GM23338 (cell line): ENCODE measurements around the gene STK33. TPM values are rescaled to one million over a fixed set of nuclear protein-coding genes. Genes with fewer than 3 reads are reported as not detected.

Experiments
- ATAC-seq: fragments of 200-7000 bp; cut with Tn5 transposase; 3 replicates; pipeline ENCODE4 v1.9.1; 2020
- DNase-seq: peaks from one replicate; pipeline ENCODE4 v3.0.0-alpha.2; 2015; ENCODE audit warnings: low spot score
- H2AFZ ChIP-seq: fragments of 200-600 bp; sonication (generic); 2 replicates; pipeline ENCODE4 v1.8.0; 2016; ENCODE audit warnings: antibody characterized with exemption, mild to moderate bottlenecking, moderate library complexity
- H3F3A ChIP-seq: fragments of 200-600 bp; sonication (generic); replicated peaks from 2 replicates; pipeline ENCODE4 v1.8.0; 2017; ENCODE audit warnings: antibody characterized with exemption, mixed run types, low read depth
- H3K27ac ChIP-seq: fragments of 200-600 bp; sonication (generic); 2 replicates; pipeline ENCODE4 v1.6.1; 2016; ENCODE audit warnings: low read depth
- H3K27me3 ChIP-seq: fragments of 200-600 bp; sonication (generic); 2 replicates; pipeline ENCODE4 v1.8.0; 2016; ENCODE audit warnings: mild to moderate bottlenecking, mixed run types, moderate library complexity; ENCODE audit not compliant: insufficient read depth
- H3K36me3 ChIP-seq: fragments of 200-600 bp; sonication (generic); 2 replicates; pipeline ENCODE4 v1.8.0; 2016; ENCODE audit warnings: mild to moderate bottlenecking; ENCODE audit not compliant: insufficient read depth
- H3K4me1 ChIP-seq: fragments of 200-600 bp; sonication (generic); 2 replicates; pipeline ENCODE4 v1.8.0; 2016; ENCODE audit warnings: mild to moderate bottlenecking, moderate library complexity; ENCODE audit not compliant: insufficient read depth
- H3K4me2 ChIP-seq: fragments of 200-600 bp; sonication (generic); 2 replicates; pipeline ENCODE4 v1.7.1; 2017; ENCODE audit warnings: mixed run types
- H3K4me3 ChIP-seq: fragments of 200-600 bp; sonication (generic); 2 replicates; pipeline ENCODE4 v1.6.1; 2016; ENCODE audit warnings: mixed run types
- H3K79me2 ChIP-seq: fragments of 200-600 bp; sonication (generic); replicated peaks from 2 replicates; pipeline ENCODE4 v1.8.0; 2017; ENCODE audit warnings: mild to moderate bottlenecking; ENCODE audit not compliant: insufficient read depth
- H3K9me2 ChIP-seq: fragments of 200-600 bp; sonication (generic); 2 replicates; pipeline ENCODE4 v1.8.0; 2017; ENCODE audit not compliant: insufficient read depth
- H4K20me1 ChIP-seq: fragments of 200-600 bp; sonication (generic); replicated peaks from 2 replicates; pipeline ENCODE4 v1.8.0; 2017; ENCODE audit warnings: mild to moderate bottlenecking; ENCODE audit not compliant: insufficient read depth
- H3K27ac Mint-ChIP-seq: 2 replicates; pipeline ENCODE4 v1.8.0; 2020; ENCODE audit warnings: inconsistent platforms, mild to moderate bottlenecking, moderate library complexity, mixed read lengths
- H3K27me3 Mint-ChIP-seq: 3 replicates; pipeline ENCODE4 v1.8.0; 2022; ENCODE audit warnings: low read depth, mild to moderate bottlenecking, moderate library complexity, mixed read lengths, inconsistent platforms; ENCODE audit not compliant: insufficient read depth, poor library complexity
- H3K36me3 Mint-ChIP-seq: 3 replicates; pipeline ENCODE4 v1.8.0; 2021; ENCODE audit warnings: low read depth, mild to moderate bottlenecking, inconsistent platforms, moderate library complexity, mixed read lengths
- H3K4me1 Mint-ChIP-seq: 3 replicates; pipeline ENCODE4 v1.8.0; 2020; ENCODE audit warnings: mild to moderate bottlenecking, inconsistent platforms, mixed read lengths
- H3K4me3 Mint-ChIP-seq: 3 replicates; pipeline ENCODE4 v1.8.0; 2021; ENCODE audit warnings: moderate library complexity, mild to moderate bottlenecking, inconsistent platforms, mixed read lengths
- H3K9me3 Mint-ChIP-seq: 3 replicates; pipeline ENCODE4 v1.8.0; 2020; ENCODE audit warnings: moderate library complexity, mild to moderate bottlenecking, inconsistent platforms, mixed read lengths
- CREB1 ChIP-seq: fragments of 250-450 bp; sonication (Bioruptor Pico); IDR thresholded peaks from 2 replicates; pipeline ENCODE4 v1.5.0; 2020; ENCODE audit warnings: low read depth, mild to moderate bottlenecking, moderate library complexity
- CTCF ChIP-seq, 2 experiments: fragments of 200-600 bp in 1 of 2; sonication (generic) in 1 of 2; conservative IDR thresholded peaks; 2 replicates each; pipeline versions ENCODE4 v1.5.1 to v1.6.1; 2016 to 2017; ENCODE audit warnings: antibody characterized with exemption in 2 of 2, low read depth in 2 of 2, mild to moderate bottlenecking in 2 of 2, moderate library complexity in 1 of 2
- ETS1 ChIP-seq: IDR thresholded peaks from 2 replicates; pipeline ENCODE4 v1.6.1; 2016; ENCODE audit warnings: antibody characterized with exemption
- EZH2 ChIP-seq: fragments of 200-600 bp; sonication (generic); IDR thresholded peaks from one replicate; pipeline ENCODE4 v1.8.0; 2017; ENCODE audit warnings: antibody characterized with exemption, mild to moderate bottlenecking, low read depth; ENCODE audit not compliant: unreplicated experiment
- EZH2phosphoT487 ChIP-seq: fragments of 200-600 bp; sonication (generic); IDR thresholded peaks from one replicate; pipeline ENCODE4 v1.8.1; 2018; ENCODE audit warnings: antibody characterized with exemption; ENCODE audit not compliant: unreplicated experiment
- NANOG ChIP-seq: IDR thresholded peaks from 2 replicates; pipeline ENCODE4 v1.6.1; 2016; ENCODE audit warnings: antibody characterized with exemption, borderline replicate concordance
- POLR2AphosphoS5 ChIP-seq: IDR thresholded peaks from 2 replicates; pipeline ENCODE4 v1.6.1; 2016; ENCODE audit warnings: antibody characterized with exemption, low read depth
- REST ChIP-seq: IDR thresholded peaks from one replicate; pipeline ENCODE4 v1.6.1; 2018; ENCODE audit warnings: antibody characterized with exemption; ENCODE audit not compliant: unreplicated experiment
- ZNF114 ChIP-seq: fragments of 250-450 bp; sonication (Bioruptor Pico); IDR thresholded peaks from 2 replicates; pipeline ENCODE4 v1.5.0; 2020; ENCODE audit warnings: mild to moderate bottlenecking, moderate library complexity
- ZNF331 ChIP-seq: fragments of 250-450 bp; sonication (Bioruptor Pico); IDR thresholded peaks from 2 replicates; pipeline ENCODE4 v1.5.0; 2020; ENCODE audit warnings: low read depth, mild to moderate bottlenecking, moderate library complexity
- polyA plus RNA-seq: library from polyadenylated mRNA; unstranded; fragments of >200 nt; fragmentation: Nextera tagmentation; extraction: Ambion mirVana; gene quantifications from 2 replicates; pipeline ENCODE4 v1.2.1, GENCODE V29; 2016
- total RNA-seq: library from RNA; depleted of rRNA; stranded (reverse); fragments of >200 nt; shearing (Covaris generic); gene quantifications from 2 replicates; pipeline ENCODE4 v1.2.3, GENCODE V29; 2014
- TF ChIP-seq, protein P1 (sequence below): fragments of 250-450 bp; sonication (Bioruptor Pico); IDR thresholded peaks from 2 replicates; pipeline ENCODE4 v1.5.0; 2020; ENCODE audit warnings: mild to moderate bottlenecking, moderate library complexity

STK33 gene
- total and polyA plus RNA-seq, 2 experiments from 2014 or later, result 17.2 to 18.2 TPM

DNA sequence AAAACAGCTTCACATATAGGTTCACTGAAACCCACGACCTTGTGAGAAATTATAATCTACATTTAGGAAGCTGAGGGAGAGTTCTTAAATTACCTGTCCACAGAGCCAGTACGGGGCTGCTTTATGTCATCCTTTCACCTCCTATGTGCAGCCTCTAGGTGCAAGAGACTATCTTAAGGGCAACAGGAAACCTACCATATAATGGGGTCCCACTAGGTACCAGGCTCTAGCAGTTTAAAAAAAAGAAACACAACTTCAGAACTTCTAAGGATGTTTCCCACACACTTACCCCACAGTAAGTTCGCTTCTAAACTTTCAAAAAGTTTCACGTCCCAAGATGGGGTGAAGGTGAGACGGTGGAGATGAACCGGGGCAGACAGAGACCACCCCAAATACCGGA is 573 bp downstream of the STK33 start (continued):
- TF ChIP-seq ETS1 (no peak), CREB1 (CRISPR knock-in tag) (no peak), POLR2AphosphoS5 (no peak), EZH2phosphoT487 (no peak), ZNF331 (CRISPR knock-in tag) (no peak)

DNA sequence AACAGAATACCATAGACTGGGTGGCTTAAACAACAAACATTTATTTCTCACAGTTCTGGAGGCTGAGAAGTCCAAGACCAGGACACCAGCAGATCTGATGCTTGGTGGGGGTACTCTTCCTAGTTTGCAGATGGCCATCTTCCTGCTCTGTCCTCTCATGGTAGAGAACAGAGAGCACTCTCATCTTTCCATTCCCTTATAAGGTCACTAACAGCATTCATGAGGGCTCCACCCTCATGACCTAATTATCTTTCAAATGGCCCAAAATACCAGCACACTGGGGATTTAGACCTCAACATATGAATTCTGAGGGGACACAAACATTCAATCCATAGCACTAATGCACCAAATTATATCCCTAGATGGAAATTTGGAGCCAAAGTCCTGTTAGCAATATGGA is 6.1 kb downstream of the STK33 start:
- no peaks in the 10 kb centered on the region for H3K36me3 ChIP-seq
- 0 out of 2 replicates have a peak, but pooled peaks cover 3% of the 10 kb centered on the region for H3K4me1 ChIP-seq
- H3K79me2 ChIP-seq, result peaks cover 10% of the 10 kb centered on the region
- no peaks in the 10 kb centered on the region for H3K9me2 ChIP-seq
- no peak overlapping the region for H3K4me2 ChIP-seq
- no peaks in the 10 kb centered on the region for H4K20me1 ChIP-seq
- H3K27ac Mint-ChIP-seq, result no peak overlapping the region
- H3K27me3 ChIP-seq, result no peaks in the 10 kb centered on the region
- no peak overlapping the region for H3K4me3 Mint-ChIP-seq
- no peak for DNase-seq
- peaks cover 7% of the 10 kb centered on the region; the same call in 1 of the 3 replicates for H3K4me1 Mint-ChIP-seq
- H2AFZ ChIP-seq, result no peak overlapping the region
- no peak overlapping the region for H3K4me3 ChIP-seq
- H3K9me3 Mint-ChIP-seq, result no peaks in the 10 kb centered on the region; the same call in 2 of the 3 replicates
- peak; percentile 47; the same call in 2 of the 3 replicates for ATAC-seq
- H3F3A ChIP-seq, result no peaks in the 10 kb centered on the region
- peaks cover 3% of the 10 kb centered on the region for H3K27me3 Mint-ChIP-seq
- 0 out of 3 replicates have a peak, but pooled peaks cover 3% of the 10 kb centered on the region for H3K36me3 Mint-ChIP-seq
- H3K27ac ChIP-seq, result no peak overlapping the region
- no peak for TF ChIP-seq REST
- TF ChIP-seq, protein P1, sequence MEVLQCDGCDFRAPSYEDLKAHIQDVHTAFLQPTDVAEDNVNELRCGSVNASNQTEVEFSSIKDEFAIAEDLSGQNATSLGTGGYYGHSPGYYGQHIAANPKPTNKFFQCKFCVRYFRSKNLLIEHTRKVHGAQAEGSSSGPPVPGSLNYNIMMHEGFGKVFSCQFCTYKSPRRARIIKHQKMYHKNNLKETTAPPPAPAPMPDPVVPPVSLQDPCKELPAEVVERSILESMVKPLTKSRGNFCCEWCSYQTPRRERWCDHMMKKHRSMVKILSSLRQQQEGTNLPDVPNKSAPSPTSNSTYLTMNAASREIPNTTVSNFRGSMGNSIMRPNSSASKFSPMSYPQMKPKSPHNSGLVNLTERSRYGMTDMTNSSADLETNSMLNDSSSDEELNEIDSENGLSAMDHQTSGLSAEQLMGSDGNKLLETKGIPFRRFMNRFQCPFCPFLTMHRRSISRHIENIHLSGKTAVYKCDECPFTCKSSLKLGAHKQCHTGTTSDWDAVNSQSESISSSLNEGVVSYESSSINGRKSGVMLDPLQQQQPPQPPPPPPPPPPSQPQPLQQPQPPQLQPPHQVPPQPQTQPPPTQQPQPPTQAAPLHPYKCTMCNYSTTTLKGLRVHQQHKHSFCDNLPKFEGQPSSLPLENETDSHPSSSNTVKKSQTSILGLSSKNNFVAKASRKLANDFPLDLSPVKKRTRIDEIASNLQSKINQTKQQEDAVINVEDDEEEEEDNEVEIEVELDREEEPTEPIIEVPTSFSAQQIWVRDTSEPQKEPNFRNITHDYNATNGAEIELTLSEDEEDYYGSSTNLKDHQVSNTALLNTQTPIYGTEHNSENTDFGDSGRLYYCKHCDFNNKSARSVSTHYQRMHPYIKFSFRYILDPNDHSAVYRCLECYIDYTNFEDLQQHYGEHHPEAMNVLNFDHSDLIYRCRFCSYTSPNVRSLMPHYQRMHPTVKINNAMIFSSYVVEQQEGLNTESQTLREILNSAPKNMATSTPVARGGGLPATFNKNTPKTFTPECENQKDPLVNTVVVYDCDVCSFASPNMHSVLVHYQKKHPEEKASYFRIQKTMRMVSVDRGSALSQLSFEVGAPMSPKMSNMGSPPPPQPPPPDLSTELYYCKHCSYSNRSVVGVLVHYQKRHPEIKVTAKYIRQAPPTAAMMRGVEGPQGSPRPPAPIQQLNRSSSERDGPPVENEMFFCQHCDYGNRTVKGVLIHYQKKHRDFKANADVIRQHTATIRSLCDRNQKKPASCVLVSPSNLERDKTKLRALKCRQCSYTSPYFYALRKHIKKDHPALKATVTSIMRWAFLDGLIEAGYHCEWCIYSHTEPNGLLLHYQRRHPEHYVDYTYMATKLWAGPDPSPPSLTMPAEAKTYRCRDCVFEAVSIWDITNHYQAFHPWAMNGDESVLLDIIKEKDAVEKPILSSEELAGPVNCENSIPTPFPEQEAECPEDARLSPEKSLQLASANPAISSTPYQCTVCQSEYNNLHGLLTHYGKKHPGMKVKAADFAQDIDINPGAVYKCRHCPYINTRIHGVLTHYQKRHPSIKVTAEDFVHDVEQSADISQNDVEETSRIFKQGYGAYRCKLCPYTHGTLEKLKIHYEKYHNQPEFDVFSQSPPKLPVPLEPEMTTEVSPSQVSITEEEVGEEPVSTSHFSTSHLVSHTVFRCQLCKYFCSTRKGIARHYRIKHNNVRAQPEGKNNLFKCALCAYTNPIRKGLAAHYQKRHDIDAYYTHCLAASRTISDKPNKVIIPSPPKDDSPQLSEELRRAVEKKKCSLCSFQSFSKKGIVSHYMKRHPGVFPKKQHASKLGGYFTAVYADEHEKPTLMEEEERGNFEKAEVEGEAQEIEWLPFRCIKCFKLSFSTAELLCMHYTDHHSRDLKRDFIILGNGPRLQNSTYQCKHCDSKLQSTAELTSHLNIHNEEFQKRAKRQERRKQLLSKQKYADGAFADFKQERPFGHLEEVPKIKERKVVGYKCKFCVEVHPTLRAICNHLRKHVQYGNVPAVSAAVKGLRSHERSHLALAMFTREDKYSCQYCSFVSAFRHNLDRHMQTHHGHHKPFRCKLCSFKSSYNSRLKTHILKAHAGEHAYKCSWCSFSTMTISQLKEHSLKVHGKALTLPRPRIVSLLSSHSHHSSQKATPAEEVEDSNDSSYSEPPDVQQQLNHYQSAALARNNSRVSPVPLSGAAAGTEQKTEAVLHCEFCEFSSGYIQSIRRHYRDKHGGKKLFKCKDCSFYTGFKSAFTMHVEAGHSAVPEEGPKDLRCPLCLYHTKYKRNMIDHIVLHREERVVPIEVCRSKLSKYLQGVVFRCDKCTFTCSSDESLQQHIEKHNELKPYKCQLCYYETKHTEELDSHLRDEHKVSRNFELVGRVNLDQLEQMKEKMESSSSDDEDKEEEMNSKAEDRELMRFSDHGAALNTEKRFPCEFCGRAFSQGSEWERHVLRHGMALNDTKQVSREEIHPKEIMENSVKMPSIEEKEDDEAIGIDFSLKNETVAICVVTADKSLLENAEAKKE (CRISPR knock-in tag), result no peak
- no peak for TF ChIP-seq ETS1
- no peak for TF ChIP-seq POLR2AphosphoS5
- TF ChIP-seq ZNF331 (CRISPR knock-in tag), result no peak
- TF ChIP-seq NANOG, result no peak
- no peak for TF ChIP-seq CREB1 (CRISPR knock-in tag)
- TF ChIP-seq ZNF114, result no peak
- no peak for TF ChIP-seq EZH2
- TF ChIP-seq CTCF (conservative IDR thresholded peaks at IDR 0.05; ENCODE audit: low read depth in 2 of 2), result no peak
